NCI-H2227 (cell line): ENCODE results near the gene DMRTC1.
"Not testable (repeated sequence)": the region's sequence is repeated elsewhere in the genome, so short reads cannot be mapped to it uniquely, and the experiment has no call there.

Source experiments
- DNase-seq: peaks from one replicate; lab custom pipeline; 2025; ENCODE audit not compliant: unreplicated experiment; lab: John Stamatoyannopoulos, UW

Gene DMRTC1, protein sequence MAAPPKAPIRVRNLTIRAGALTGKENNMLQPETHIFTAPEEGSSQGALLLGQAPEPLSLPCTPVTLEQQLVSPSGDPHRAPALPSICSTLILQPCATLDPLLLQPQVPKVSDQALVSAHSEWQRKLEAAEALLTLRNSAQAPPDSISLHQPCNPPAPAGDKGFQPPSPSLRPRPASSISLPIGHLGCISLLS

DNA sequence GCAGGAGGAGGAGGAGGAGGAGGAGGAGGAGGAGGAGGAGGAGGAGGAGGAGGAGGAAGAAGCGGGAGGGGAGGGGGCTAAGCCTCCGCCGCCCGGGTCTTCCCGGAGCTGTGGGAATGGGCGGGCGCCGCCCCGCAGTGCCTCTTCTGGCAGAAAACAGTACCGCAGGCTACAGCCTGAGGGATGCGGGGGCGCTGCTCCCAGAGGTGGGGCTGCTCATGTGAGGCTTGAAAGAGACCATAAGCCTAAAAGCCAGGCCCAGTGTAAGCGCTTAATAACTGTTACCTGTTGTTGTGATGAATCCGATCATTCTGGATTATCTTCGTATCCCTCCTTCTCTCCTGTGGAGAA is at the start of gene DMRTC1:
Gene DMRTC1 (minus strand): TSS at position 19 of the 351 bp plus-strand sequence. CDS start 68,143 bp downstream, outside the sequence.
- not testable (repeated sequence) for DNase-seq

DNA sequence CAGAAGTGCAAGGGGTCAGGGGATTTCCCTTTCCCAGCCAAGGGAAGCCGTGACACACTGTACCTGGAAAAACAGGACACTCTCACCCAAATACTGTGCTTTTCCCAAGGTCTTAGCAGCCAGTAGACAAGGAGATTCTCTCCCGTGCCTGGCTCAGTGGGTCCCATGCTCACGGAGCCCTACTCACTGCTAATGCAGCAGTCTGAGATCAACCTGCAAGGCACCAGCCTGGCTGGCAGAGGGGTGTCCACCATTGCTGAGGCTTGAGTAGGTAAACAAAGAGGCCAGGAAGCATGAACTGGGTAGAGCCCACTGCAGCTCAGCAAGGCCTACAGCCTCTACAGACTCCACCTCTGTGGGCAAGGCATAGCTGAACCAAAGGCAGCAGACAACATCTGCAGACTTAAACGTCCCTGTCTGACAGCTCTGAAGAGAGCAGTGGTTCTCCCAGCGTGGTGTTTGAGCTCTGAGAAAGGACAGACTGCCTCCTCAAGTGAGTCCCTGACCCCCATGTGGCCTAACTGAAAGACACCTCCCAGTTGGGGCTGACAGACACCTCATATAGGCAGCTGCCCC is 37.3 kb upstream of the DMRTC1 start:
- not testable (repeated sequence) for DNase-seq

DNA sequence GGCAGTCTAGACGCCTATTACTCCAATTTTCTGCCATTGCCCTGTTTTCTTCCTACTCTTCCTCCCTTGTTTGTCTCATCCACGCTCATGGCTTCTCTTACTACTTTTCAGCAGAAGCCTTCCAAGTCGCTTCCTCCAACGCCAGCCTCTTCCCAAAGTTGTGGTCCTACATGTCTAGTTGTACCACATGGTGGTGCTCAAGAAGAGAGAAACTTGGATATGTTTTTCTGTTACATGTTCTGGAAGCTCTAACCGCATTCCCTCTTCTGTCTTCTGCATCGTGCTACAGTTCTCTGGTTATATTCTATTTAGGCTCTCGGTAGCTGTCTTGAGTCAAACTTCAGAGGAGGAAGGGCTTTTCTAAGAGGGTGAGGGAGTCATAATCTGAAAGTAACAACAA is 31.2 kb upstream of the DMRTC1 start:
- not testable (repeated sequence) for DNase-seq

DNA sequence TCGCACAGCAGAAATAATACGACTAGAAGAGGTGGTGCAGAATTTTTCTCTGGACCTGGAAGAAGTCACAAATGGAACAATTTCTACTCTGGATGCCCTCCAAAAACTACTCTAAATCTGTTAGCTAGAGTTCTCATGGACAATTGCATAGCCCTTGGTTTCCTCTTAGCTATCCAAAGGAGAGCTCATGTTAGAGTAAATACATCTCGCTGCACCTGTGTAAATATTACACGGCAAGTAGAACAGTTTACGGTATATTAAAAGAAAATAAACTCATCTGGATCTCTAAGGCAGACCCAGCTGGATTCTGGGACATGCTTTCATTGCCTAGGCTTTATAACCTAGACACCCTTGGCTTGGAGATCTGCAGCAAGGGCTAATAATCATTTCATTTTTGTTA is 28.2 kb upstream of the DMRTC1 start:
- not testable (repeated sequence) for DNase-seq

DNA sequence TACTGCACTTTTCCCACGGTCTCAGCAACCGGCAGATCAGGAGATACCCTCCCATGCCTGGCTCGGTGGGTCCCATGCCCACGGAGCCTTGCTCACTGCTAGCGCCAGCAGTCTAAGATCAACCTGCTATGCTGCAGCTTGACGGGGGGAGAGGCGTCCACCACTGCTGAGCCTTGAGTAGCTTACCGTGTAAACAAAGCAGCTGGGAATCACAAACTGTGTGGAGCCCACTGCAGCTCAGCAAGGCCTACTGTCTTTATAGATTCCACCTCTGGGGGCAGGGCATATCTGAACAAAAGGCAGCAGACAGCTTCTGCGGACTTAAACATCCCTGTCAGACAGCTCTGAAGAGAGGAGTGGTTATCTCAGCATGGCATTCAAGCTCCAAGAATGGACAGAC is 16.3 kb upstream of the DMRTC1 start:
- not testable (repeated sequence) for DNase-seq

DNA sequence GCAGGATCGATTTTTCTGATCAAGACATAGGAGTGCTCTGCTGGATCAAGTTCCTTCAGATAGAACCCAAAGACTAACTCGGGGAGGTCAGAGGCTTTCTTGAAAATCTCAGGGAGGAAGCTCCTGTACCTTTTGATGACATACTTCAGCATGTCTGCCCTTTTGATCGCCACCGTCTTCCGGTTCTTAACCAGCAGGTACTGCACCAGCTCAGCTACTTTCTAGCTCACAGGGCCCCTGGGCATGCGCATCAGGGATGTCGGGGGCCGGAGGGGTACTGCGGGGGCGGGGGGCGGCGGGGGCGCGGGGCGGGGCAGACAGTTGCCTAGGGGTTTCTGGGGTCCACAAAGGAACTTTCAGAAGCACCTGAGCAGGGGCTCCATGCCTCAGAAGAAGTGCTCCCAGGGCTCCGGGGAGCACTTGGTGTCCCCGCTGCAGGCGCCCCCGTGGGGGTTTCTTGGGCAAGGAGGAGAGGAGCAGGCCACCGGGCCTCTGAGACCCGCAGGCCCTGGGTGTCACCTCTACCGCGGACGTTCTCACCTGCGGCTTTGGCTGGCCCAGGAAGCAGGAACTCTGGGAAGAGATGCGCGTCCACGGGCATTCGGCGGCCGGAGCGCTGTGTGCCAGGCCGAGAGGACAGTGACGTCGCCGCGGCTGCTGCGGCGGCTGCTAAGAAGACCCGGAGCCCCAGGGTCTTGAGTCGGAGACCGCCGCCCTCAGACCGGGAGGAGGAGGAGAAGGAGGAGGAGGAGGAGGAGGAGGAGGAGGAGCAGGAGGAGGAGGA is 410 bp downstream of the DMRTC1 start:
- DNase-seq, result not testable (repeated sequence)

DNA sequence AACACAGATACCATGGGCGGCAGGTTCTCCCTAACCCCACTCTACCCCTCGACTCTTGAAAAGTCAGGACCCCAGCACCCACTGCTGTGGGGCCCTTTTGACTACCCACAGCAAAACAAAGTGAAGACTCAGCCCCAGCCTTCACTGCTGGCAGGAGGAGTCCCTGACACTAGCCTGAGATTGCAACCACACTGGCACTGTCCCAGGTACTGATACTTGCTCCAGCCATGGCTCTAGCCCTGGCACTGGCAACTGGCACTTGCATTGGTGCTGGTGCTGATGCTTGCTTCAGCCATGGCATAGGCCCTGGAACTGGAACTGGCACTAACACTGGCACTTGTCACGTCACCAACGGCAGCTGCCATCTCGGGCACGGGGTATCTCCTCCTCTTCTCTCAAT is 1.4 kb downstream of the DMRTC1 start:
- not testable (repeated sequence) for DNase-seq

DNA sequence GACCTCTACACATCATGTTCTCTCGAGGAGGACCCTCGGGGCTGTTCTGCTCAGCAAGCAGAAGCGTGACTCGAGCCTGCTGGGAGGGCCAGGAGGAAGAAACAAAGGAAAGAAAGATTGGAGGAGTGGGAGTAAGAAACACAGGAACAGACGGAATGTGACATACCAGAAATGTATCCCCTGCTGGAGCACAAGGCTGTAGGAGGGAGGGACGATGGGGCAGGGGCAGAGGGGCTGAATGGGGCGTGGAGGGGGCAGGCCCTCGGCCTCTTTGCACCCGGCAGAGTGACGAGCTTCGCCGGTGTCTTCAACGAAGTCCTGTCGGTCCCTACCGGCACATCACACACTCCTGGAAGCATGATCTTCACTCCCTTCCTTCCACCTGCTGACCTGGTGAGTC is 5.7 kb downstream of the DMRTC1 start, which contains the start of gene FAM236A:
Gene FAM236A (plus strand): TSS at position 301 of the 400 bp plus-strand sequence. CDS start 57 bp downstream, at position 358.
- DNase-seq, result not testable (repeated sequence)

DNA sequence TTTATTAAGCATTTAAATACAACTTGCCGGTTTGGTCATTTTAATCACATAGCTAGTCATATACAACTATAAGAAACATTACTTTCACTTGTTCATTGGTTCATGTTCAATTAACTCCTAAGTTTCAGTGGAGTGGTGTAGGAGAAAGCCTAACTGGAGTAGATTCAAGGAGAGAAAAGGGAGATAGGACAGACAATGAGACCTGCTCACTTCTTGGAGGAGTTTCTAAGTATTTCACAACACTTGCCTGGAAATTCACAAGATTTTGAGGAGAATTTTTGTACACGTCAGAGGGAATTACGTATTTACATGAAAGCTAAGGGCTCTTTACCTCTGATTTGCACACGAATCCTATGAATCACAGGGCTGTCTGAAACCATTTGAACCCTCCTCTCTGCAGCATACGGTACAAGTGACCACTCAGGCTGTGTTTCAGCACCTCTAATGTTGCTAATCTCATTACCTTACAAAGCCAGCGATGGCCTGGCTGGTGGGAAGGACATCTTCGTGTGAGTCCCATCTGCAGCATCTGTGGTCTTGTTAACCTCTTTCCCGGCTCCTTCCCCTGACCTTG is 6.7 kb downstream of the DMRTC1 start:
- not testable (repeated sequence) for DNase-seq

DNA sequence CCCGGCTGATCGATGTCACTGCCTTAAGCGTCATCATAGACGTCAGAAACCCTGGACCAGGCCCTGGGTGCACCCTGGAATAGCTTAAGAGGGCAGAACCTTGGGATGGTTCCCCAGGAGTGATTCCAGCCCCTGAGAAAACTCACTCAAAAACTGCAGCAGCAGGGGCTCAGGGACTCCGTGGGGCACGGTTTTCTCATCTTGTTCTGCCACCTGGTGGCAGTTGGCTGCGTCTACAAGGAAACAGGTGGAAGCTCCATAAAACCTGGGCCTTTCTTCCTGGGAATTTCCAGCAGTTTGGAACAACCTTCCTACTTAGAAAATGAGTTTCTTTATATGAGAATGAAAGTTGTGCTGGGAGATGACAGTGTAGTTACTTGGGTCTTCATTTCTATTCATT is 7.2 kb downstream of the DMRTC1 start:
- not testable (repeated sequence) for DNase-seq

DNA sequence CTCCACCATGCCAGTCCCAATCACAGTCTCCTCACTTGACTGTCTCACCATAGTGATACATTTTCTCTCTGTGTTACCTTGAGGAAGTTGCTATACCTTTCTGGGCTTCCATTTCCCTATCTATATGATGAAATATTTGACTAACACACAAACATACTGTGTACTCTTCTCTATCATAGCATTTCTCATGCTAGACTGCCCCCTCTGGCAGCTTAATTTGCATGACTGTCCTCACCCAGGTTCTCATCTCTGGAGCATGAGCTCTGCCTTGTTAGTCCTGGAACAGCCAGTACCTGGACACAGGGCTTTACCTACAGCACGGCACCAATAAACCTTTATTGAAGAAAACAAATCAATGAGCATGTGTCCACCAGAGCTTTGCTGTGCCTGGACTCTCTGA is 11.4 kb downstream of the DMRTC1 start:
- DNase-seq, result not testable (repeated sequence)

DNA sequence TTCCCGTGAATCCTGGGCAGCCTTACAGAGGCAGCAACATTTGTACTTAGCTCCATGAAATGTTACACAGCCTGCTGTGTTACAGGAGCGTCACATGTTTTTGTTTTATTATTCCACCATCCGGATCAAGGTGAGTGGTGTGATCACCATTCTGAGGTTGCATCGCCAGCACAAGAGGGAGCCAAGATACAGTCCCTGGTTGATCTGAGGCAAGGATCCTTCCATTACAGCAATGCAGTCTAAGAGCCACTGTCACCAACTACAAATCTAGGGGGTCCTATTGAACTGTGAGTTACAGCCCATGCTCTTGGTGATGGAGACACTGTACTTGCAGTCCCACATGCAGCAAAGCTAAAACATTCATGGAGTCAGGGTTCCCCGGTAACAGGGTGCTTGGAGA is 27.5 kb downstream of the DMRTC1 start:
- not testable (repeated sequence) for DNase-seq

DNA sequence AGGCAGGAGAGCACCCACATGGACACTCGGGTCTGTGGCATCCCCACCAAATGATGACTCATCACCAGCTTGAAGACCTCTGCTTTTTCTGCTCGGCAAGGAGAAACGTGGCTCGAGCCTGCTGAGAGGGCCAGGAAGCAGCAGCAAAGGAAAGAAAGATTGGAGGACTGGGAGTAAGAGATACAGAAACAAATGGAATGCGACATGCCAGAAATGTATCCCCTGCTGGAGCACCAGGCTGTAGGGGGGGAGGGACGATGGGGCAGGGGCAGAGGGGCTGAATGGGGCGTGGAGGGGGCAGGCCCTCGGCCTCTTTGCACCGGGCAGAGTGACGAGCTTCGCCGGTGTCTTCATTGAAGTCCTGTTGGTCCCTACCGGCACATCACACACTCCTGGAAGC is 31.3 kb downstream of the DMRTC1 start, which contains the start of gene FAM236C:
Gene FAM236C (plus strand): TSS at position 301 of the 400 bp plus-strand sequence. CDS start 100 bp downstream, outside the sequence.
- not testable (repeated sequence) for DNase-seq

DNA sequence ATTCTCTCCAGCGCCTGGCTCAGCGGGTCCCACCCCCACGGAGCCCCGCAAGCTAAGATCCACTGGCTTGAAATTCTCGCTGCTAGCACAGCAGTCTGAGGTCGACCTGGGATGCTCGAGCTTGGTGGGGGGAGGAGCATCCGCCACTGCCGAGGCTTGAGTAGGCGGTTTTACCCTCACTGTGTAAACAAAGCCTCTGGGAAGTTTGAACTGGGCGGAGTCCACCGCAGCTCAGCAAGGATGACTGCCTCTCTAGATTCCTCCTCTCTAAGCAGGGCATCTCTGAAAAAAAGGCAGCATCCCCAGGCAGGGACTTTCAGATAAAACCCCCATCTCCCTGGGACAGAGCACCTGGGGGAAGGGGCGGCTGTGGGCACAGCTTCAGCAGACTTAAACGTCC is 53.9 kb downstream of the DMRTC1 start:
- not testable (repeated sequence) for DNase-seq

DNA sequence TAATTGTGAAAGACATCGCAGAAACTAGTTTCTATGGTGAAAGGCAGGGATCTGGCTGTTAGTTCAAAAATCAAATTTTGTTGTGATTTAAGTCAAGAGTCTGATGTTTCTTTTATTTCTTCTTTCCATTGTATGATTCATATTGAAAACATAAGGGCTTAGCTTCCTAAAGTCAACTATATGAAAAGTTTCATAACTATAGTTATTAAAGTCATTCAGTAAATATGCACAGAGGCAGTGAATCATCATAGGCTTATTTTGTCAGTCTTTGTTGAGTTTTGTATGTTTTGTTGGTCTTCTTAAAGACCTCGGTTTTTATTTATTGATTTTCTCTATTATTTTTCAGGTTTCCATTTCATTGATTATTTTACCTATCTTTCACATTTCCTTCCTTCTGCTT is 60.7 kb downstream of the DMRTC1 start:
- not testable (repeated sequence) for DNase-seq

DNA sequence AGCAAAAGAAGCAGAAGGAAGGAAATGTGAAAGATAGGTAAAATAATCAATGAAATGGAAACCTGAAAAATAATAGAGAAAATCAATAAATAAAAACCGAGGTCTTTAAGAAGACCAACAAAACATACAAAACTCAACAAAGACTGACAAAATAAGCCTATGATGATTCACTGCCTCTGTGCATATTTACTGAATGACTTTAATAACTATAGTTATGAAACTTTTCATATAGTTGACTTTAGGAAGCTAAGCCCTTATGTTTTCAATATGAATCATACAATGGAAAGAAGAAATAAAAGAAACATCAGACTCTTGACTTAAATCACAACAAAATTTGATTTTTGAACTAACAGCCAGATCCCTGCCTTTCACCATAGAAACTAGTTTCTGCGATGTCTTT is 106.1 kb downstream of the DMRTC1 start:
- not testable (repeated sequence) for DNase-seq

DNA sequence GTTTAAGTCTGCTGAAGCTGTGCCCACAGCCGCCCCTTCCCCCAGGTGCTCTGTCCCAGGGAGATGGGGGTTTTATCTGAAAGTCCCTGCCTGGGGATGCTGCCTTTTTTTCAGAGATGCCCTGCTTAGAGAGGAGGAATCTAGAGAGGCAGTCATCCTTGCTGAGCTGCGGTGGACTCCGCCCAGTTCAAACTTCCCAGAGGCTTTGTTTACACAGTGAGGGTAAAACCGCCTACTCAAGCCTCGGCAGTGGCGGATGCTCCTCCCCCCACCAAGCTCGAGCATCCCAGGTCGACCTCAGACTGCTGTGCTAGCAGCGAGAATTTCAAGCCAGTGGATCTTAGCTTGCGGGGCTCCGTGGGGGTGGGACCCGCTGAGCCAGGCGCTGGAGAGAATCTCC is 112.9 kb downstream of the DMRTC1 start:
- DNase-seq, result not testable (repeated sequence)
